Peyer's patch (tissue), 4 donors: Measurements from ENCODE around the gene SYVN1.

Experiments
- POLR2A ChIP-seq, 2 donors: fragments of 450-650 bp; IDR thresholded peaks; one replicate each; pipeline ENCODE4 v1.5.1; 2017; ENCODE audit warnings: antibody characterized with exemption in 2 of 2, mild to moderate bottlenecking in 2 of 2, moderate library complexity in 2 of 2
- TF ChIP-seq, protein P1 (sequence below), 6 experiments: fragments of 450-650 bp in 4 of 6; fragments of 200-600 bp in 2 of 6; sonication (generic) in 1 of 6; IDR thresholded peaks; one replicate each; pipeline ENCODE4 v1.5.1; 2017 to 2019; ENCODE audit warnings: antibody characterized with exemption in 6 of 6, mild to moderate bottlenecking in 3 of 6, moderate library complexity in 1 of 6

DNA sequence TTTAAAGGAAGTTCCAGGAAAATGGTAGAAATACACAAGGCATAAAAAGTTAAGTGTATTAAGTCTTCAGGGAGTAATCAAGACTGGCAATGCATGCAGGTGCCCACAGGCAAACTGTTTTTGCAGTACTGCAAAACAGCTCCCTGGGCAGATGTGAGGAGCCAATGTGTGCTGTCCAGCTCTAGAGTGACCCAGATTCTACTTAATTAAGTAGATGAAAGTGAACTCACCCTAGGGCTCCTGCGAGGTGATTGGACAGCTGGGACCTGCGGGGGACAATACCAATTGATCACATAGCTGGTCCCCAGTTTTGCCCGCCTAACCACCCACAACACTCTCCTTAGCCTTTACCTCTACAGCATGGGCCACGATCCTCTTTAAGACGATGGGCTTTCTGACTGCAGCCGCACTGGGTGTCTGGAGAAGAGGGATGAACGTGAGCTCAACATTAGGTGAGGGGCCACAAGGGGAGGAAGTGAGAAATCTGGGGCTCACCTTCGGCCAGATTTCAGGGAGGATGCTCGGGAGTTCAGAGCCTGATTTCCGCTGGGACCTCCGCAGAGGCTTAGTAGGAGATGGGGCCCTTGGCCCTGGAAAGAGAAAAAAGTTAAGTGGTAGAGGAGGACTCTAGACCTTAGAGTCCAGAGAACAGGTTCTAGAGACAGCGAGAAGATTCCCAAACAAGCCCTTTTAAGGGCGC lies 51.0 kb downstream of the SYVN1 start:
- no peak for TF ChIP-seq POLR2A (IDR thresholded peaks at IDR 0.05)
- TF ChIP-seq, protein P1, sequence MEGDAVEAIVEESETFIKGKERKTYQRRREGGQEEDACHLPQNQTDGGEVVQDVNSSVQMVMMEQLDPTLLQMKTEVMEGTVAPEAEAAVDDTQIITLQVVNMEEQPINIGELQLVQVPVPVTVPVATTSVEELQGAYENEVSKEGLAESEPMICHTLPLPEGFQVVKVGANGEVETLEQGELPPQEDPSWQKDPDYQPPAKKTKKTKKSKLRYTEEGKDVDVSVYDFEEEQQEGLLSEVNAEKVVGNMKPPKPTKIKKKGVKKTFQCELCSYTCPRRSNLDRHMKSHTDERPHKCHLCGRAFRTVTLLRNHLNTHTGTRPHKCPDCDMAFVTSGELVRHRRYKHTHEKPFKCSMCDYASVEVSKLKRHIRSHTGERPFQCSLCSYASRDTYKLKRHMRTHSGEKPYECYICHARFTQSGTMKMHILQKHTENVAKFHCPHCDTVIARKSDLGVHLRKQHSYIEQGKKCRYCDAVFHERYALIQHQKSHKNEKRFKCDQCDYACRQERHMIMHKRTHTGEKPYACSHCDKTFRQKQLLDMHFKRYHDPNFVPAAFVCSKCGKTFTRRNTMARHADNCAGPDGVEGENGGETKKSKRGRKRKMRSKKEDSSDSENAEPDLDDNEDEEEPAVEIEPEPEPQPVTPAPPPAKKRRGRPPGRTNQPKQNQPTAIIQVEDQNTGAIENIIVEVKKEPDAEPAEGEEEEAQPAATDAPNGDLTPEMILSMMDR (IDR thresholded peaks at IDR 0.05), result no peak
